HepG2 (cell line): ENCODE results near the gene DAAM2. TPM values are rescaled to one million over a fixed set of nuclear protein-coding genes. Genes with fewer than 3 reads are reported as not detected.

Source experiments
- ARNTL ChIP-seq: sonication (generic); formaldehyde crosslinking; IDR thresholded peaks from 2 replicates; pipeline ENCODE4 v1.4.0; 2020; ENCODE audit warnings: mild to moderate bottlenecking, missing genetic modification reagents
- BHLHE40 ChIP-seq: IDR thresholded peaks from 2 replicates; pipeline ENCODE4 v1.6.1; 2011; ENCODE audit warnings: low read length, improper control_type of control experiment
- GRHL1 ChIP-seq: sonication (generic); formaldehyde crosslinking; conservative IDR thresholded peaks from 2 replicates; pipeline ENCODE4 v1.8.0; 2022; ENCODE audit warnings: missing genetic modification reagents
- HOXA3 ChIP-seq: sonication (generic); formaldehyde crosslinking; IDR thresholded peaks from 2 replicates; pipeline ENCODE4 v1.5.0; 2020; ENCODE audit warnings: missing genetic modification reagents
- KAT7 ChIP-seq: IDR thresholded peaks from 2 replicates; pipeline ENCODE4 v1.6.1; 2018; ENCODE audit warnings: borderline replicate concordance, missing compliant biosample characterization
- MXI1 ChIP-seq: IDR thresholded peaks from 3 replicates; pipeline ENCODE4 v1.6.1; 2012; ENCODE audit warnings: low read depth, low read length, inconsistent platforms, borderline replicate concordance
- NCOA5 ChIP-seq: sonication (generic); formaldehyde crosslinking; IDR thresholded peaks from 2 replicates; pipeline ENCODE4 v1.4.0; 2020; ENCODE audit warnings: missing genetic modification reagents
- SRSF4 ChIP-seq: fragments of 200-400 bp; formaldehyde crosslinking; IDR thresholded peaks from one replicate; pipeline ENCODE4 v1.6.1; 2018; ENCODE audit warnings: mild to moderate bottlenecking, low read depth, low read length, moderate library complexity; ENCODE audit not compliant: poor library complexity, severe bottlenecking
- TFDP2 ChIP-seq: sonication (generic); formaldehyde crosslinking; IDR thresholded peaks from 2 replicates; pipeline ENCODE4 v1.4.0; 2020; ENCODE audit warnings: missing genetic modification reagents
- TIGD3 ChIP-seq: sonication (generic); formaldehyde crosslinking; IDR thresholded peaks from 2 replicates; pipeline ENCODE4 v1.5.1; 2020; ENCODE audit warnings: mild to moderate bottlenecking, missing genetic modification reagents, borderline replicate concordance
- polyA plus RNA-seq, 8 experiments: library from polyadenylated mRNA; depleted of rRNA in 3 of 8; stranded (reverse) in 7 of 8; unstranded in 1 of 8; fragments of >200 nt; fragmentation: Illumina TruSeq in 4 of 8; extraction: Trizol in 4 of 8; gene quantifications; 2 replicates each; pipeline versions ENCODE4 v1.2.1 to v1.2.3, GENCODE V29; 2011 to 2016; ENCODE audit warnings: low read depth in 4 of 8, missing spikeins in 1 of 8, mixed read lengths in 1 of 8; ENCODE audit not compliant: insufficient read depth in 1 of 8
- total RNA-seq, 5 experiments: library from RNA; depleted of rRNA; stranded (reverse); fragments of >200 nt; fragmentation: Illumina TruSeq; extraction: Trizol; gene quantifications; 2 replicates each; pipeline ENCODE4 v1.2.3, GENCODE V29; 2016; ENCODE audit warnings: low read depth in 1 of 5

The DAAM2 gene
- total and polyA plus RNA-seq, 2 of the 13 experiments (the other 11 are each of a cell fraction or from before 2014, with no cell fraction given) = 0.01 TPM; not detected in 1

- TF ChIP-seq GRHL1 (CRISPR knock-in tag) (no peak), ARNTL (CRISPR knock-in tag) (no peak), BHLHE40 (no peak), TIGD3 (no peak), HOXA3 (CRISPR knock-in tag) (no peak), KAT7 (CRISPR knock-in tag) (no peak), NCOA5 (no peak), MXI1 (no peak), TFDP2 (CRISPR knock-in tag) (no peak), SRSF4 (no peak)
These were observed 31.8 kb upstream of the DAAM2 start (continued) for GRCh38 chr6:39760226-39760952.
